Astrocyte of the spinal cord (primary cell): Measurements from ENCODE around the gene RASSF7.
"Not testable (repeated sequence)": the region's sequence is repeated elsewhere in the genome, so short reads cannot be mapped to it uniquely, and the experiment has no call there.

Experiments used
- DNase-seq: peaks from one replicate; pipeline ENCODE4 v3.0.0; 2011; ENCODE audit warnings: low read depth, low spot score
- H3K4me3 ChIP-seq: 2 replicates; pipeline ENCODE4 v1.5.1; 2011; ENCODE audit warnings: low read depth, mild to moderate bottlenecking, low read length, moderate library complexity
- CTCF ChIP-seq: IDR thresholded peaks from 2 replicates; pipeline ENCODE4 v1.5.1; 2012; ENCODE audit warnings: low read depth, mild to moderate bottlenecking, low read length, inconsistent platforms
- in situ Hi-C: cut with HindIII; loops from 2 replicates; pipeline ENCODE4 v1.10.0; 2017; ENCODE audit warnings: low sequenced_read_pairs

The RASSF7 gene

GRCh38 chr11:560305-561147 lies at the start of gene RASSF7, which contains the start of gene LMNTD2:
Gene RASSF7 (plus strand): TSS chr11:560970. CDS start chr11:561769, 799 bp downstream.
Gene LMNTD2 (minus strand): TSS chr11:560738. CDS start chr11:560716, 22 bp downstream.
- peak within 1 kb of the TSS; percentile 49 for H3K4me3 ChIP-seq
- peak; percentile 74 for DNase-seq
- in situ Hi-C loops, result no loop called here
- no peak for TF ChIP-seq CTCF

DNA sequence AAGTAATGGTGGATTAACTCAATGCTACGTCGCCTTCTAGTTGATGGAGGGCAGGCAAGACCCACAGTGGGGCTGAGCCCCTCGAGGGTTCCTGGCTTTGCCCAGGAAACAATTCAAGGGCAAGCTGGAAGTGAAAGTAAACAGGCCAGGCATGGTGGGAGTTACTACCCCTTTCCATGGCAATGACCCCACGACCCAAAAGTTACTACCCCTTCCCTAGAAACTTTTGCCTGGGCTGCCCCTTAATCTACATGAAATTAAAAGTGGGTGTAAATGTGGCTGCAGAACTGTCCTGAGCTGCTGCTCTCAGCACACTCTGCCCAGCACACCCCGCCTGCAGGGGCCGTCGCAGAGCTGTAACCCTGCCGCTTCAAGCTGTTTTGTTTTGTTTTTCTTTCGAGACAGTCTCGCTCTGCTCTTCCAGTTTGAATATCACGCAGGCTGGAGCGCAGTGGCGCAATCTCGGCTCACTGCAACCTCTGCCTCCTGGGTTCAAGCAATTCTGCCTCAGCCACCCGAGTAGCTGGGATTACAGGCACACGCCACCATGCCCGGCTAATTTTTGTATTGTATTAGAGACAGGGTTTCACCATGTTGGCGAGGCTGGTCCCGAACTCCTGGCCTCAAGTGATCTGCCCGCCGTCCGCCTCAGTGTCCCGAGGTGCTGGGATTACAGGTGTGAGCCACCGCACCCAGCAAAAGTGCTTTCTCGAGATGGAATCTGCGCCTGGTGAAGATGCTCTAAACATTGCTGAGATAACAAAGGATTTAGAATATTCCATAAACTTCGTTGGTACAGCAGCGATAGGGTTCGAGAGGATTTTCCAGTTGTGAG lies 47.8 kb upstream of the RASSF7 start:
- no peak overlapping the region for H3K4me3 ChIP-seq
- no peak for TF ChIP-seq CTCF
- in situ Hi-C loops, result no loop called here
- DNase-seq, result no peak

DNA sequence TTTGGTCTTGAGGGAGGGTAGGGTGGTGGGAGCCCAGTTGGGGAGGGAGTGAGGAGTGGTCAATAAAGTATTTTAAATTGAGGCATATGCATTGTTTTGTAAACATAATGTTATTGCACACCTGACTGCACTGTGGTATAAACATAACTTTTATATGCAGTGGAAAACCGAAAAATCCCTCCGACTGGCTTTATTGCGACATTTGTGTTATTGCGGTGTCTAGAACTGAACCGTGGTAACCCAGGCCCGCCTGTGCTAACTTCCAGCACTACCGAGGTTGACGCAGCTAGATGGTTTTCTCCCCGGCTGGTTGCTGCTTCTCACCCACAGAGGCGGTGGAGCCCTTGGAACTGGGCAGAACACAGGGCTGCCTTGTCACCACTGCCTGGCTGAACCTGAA lies 46.2 kb upstream of the RASSF7 start:
- no peak for TF ChIP-seq CTCF
- in situ Hi-C loops, result no loop called here
- DNase-seq, result no peak
- no peak overlapping the region for H3K4me3 ChIP-seq

- in situ Hi-C loops, result no loop called here
- TF ChIP-seq CTCF, result no peak
- DNase-seq, result no peak
- no peak overlapping the region for H3K4me3 ChIP-seq
Observed at GRCh38 chr11:515131-515530, 45.6 kb upstream of the RASSF7 start.

GRCh38 chr11:516400-516799 lies 44.4 kb upstream of the RASSF7 start:
- in situ Hi-C loops, result no loop called here
- no peak overlapping the region for H3K4me3 ChIP-seq
- no peak for TF ChIP-seq CTCF
- DNase-seq, result no peak

DNA sequence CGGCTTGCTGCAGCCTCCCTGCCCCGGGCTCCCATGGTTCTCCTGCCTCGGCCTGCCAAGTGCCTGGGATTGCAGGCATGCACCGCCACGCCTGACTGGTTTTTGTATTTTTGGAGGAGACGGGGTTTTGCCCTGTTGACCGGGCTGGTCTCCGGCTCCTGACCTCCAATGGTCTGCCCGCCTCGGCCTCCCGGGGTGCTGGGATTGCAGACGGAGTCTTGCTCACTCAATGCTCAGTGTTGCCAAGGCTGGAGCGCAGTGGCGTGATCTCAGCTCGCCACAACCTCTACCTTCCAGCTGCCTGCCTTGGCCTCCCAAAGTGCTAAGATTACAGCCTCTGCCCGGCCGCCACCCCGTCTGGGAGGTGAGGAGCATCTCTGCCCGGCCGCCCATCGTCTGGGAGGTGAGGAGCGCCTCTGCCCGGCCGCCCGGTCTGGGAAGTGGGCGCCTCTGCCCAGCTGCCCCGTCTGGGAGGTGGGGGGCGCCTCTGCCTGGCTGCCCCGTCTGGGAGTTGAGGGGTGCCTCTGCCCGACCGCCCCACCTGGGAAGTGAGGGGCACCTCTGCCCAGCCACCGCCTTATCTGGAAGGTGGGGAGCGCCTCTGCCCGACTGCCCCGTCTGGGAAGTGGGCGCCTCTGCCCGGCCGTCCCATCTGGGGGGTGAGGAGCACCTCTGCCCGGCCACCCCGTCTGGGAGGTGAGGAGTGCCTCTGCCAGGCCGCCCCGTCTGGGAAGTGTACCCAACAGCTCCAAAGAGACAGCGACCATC lies 43.7 kb upstream of the RASSF7 start:
- H3K4me3 ChIP-seq, in situ Hi-C loops, DNase-seq: not testable (repeated sequence)
